GM12878 (cell line): ENCODE measurements around the gene MRPL2. TPM values are rescaled to one million over a fixed set of nuclear protein-coding genes. Genes with fewer than 3 reads are reported as not detected.

Experiments
- ATAC-seq: fragments of 200-7000 bp; cut with Tn5 transposase; 3 replicates; pipeline ENCODE4 v1.9.1; 2020; ENCODE audit warnings: mild to moderate bottlenecking, moderate library complexity
- BruUV-seq: library from RNA; stranded (reverse); fragments of 400-500 nt; replicated peaks from 2 replicates; lab custom pipeline; 2021; lab: Mats Ljungman, UMichigan
- CTCF ChIA-PET: fragments of 300-600 bp; sonication (Branson Sonifier 250); formaldehyde crosslinking; extraction: SDS; loops from one replicate; lab custom pipeline; 2021; ENCODE audit warnings: inconsistent platforms; lab: Yijun Ruan, JAX
- POLR2A ChIA-PET: fragments of 350-600 bp; formaldehyde crosslinking; extraction: SDS; loops from one replicate; lab custom pipeline; 2021; ENCODE audit warnings: inconsistent platforms; lab: Charles Lee
- RAD21 ChIA-PET: fragments of 300-600 bp; sonication (Branson Sonifier 250); formaldehyde crosslinking; loops from one replicate; lab custom pipeline; 2023; ENCODE audit warnings: antibody characterized with exemption; ENCODE audit not compliant: unreplicated experiment; lab: Charles Lee
- SMC1A ChIA-PET: fragments of 300-600 bp; sonication (Branson Sonifier 250); formaldehyde crosslinking; loops from one replicate; lab custom pipeline; 2023; ENCODE audit not compliant: unreplicated experiment, uncharacterized antibody; lab: Charles Lee
- DNase-seq: peaks from one replicate; pipeline ENCODE4 v3.0.0-alpha.2; 2011; ENCODE audit warnings: low read depth, low spot score
- FAIRE-seq: peaks from 3 replicates; lab custom pipeline; 2011; peaks lifted over from hg19 to GRCh38; lab: Jason Lieb, UNC
- H2AFZ ChIP-seq: 2 replicates; pipeline ENCODE4 v1.6.0; 2011; ENCODE audit warnings: low read depth, low read length, control low read depth; ENCODE audit not compliant: control insufficient read depth
- H3K27ac ChIP-seq: 2 replicates; pipeline ENCODE4 v1.5.1; 2011; ENCODE audit warnings: control low read depth; ENCODE audit not compliant: control insufficient read depth, insufficient read depth
- H3K27me3 ChIP-seq, 2 experiments: replicated peaks in 1 of 2; 2 replicates each; pipeline versions ENCODE4 v1.6.0 to v1.6.1; 2011; ENCODE audit warnings: low read length in 1 of 2; ENCODE audit not compliant: control insufficient read depth in 2 of 2, insufficient read depth in 2 of 2
- H3K36me3 ChIP-seq, 2 experiments: 2 replicates each; pipeline ENCODE4 v1.5.1; 2011; ENCODE audit warnings: low read length in 1 of 2; ENCODE audit not compliant: control insufficient read depth in 2 of 2, insufficient read depth in 2 of 2
- H3K4me1 ChIP-seq: 2 replicates; pipeline ENCODE4 v1.6.1; 2011; ENCODE audit warnings: mild to moderate bottlenecking, low read length, moderate library complexity, mixed read lengths; ENCODE audit not compliant: control insufficient read depth, insufficient read depth
- H3K4me2 ChIP-seq: 2 replicates; pipeline ENCODE4 v1.6.0; 2011; ENCODE audit warnings: control low read depth; ENCODE audit not compliant: control insufficient read depth, insufficient read depth
- H3K4me3 ChIP-seq: fragments of 200-600 bp; sonication (generic); 2 replicates; pipeline ENCODE4 v1.5.1; 2016
- H3K79me2 ChIP-seq: 2 replicates; pipeline ENCODE4 v1.6.0; 2011; ENCODE audit warnings: low read length; ENCODE audit not compliant: control insufficient read depth, insufficient read depth
- H3K9ac ChIP-seq: 2 replicates; pipeline ENCODE4 v1.8.0; 2011; ENCODE audit warnings: low read length, control low read depth, mixed read lengths; ENCODE audit not compliant: control insufficient read depth, insufficient read depth
- H3K9me3 ChIP-seq: replicated peaks from 3 replicates; pipeline ENCODE4 v1.5.1; 2011; ENCODE audit warnings: mild to moderate bottlenecking, low read length; ENCODE audit not compliant: control insufficient read depth, insufficient read depth
- H4K20me1 ChIP-seq: 2 replicates; pipeline ENCODE4 v1.6.0; 2011; ENCODE audit not compliant: control insufficient read depth, insufficient read depth
- ELK1 ChIP-seq: IDR thresholded peaks from 2 replicates; pipeline ENCODE4 v1.6.1; 2012; ENCODE audit warnings: low read depth, low read length, improper control_type of control experiment
- KLF5 ChIP-seq: fragments of 450-650 bp; IDR thresholded peaks from 2 replicates; pipeline ENCODE4 v1.6.1; 2014; ENCODE audit warnings: mild to moderate bottlenecking; ENCODE audit not compliant: partially characterized antibody
- NR2F1 ChIP-seq: fragments of 450-650 bp; conservative IDR thresholded peaks from 2 replicates; pipeline ENCODE4 v1.6.1; 2017; ENCODE audit warnings: mild to moderate bottlenecking
- REST ChIP-seq: IDR thresholded peaks from 2 replicates; pipeline ENCODE4 v1.6.1; 2012; ENCODE audit warnings: mild to moderate bottlenecking, low read depth, low read length
- WGBS: methylation state at CpG from one replicate; pipeline ENCODE4 v1.1.6; 2016; ENCODE audit warnings: low lambda C conversion rate; ENCODE audit not compliant: insufficient replicate concordance, insufficient coverage; ENCODE audit errors: missing lambda C conversion rate; 5-methylcytosine and 5-hydroxymethylcytosine counted together
- in situ Hi-C: fragments of 300-500 bp; cut with MboI; formaldehyde crosslinking; loops from 9 replicates; pipeline ENCODE4 v1.14.3; 2018; ENCODE audit warnings: mixed read lengths
- intact Hi-C: fragments of 100-400 bp; cut with micrococcal nuclease; formaldehyde crosslinking; loops from one replicate; pipeline ENCODE4 v1.14.2; 2022; ENCODE audit not compliant: unreplicated experiment
- polyA plus RNA-seq, 11 experiments: library from polyadenylated mRNA; depleted of rRNA in 4 of 11; unstranded in 6 of 11; stranded (reverse) in 5 of 11; fragments of >200 nt; fragmentation: Nextera tagmentation in 4 of 11; fragmentation: Illumina TruSeq in 1 of 11; extraction: Ambion mirVana in 4 of 11; extraction: Trizol in 1 of 11; gene quantifications; 1 replicate in 1 of 11; 2 replicates in 10 of 11; pipeline versions ENCODE4 v1.2.1 to v1.2.3, GENCODE V29; 2011 to 2016; ENCODE audit warnings: inconsistent platforms in 2 of 11, missing spikeins in 2 of 11, low read depth in 1 of 11
- total RNA-seq, 4 experiments: library from RNA; depleted of rRNA in 3 of 4; stranded (reverse); fragments of >200 nt in 3 of 4; fragmentation: Illumina TruSeq in 1 of 4; extraction: Trizol in 1 of 4; gene quantifications; 2 replicates each; pipeline versions ENCODE4 v1.2.1 to v1.2.3, GENCODE V29; 2013 to 2021

Gene MRPL2
- total and polyA plus RNA-seq, 10 of the 15 experiments (the other 5 are each of a cell fraction or from before 2014, with no cell fraction given): 29.7 to 125 (median 50.2) TPM

GRCh38 chr6:43070028-43070632 lies 10.9 kb upstream of the MRPL2 start (continued):
- TF ChIP-seq ELK1: no peak

DNA sequence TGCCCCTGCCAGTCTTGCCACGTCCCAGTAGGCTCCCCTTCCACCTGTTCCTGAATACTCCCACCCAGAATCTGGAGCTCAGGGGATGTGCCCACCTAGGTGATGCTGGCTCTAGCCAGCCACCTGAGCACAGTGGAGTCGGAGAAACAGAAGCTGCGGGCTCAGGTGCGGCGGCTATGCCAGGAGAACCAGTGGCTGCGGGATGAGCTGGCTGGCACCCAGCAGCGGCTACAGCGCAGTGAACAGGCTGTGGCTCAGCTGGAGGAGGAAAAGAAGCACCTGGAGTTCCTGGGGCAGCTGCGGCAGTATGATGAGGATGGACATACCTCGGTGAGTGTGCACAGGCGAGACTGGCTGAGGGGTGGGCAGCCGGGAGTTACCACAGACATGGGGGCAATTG lies 3.6 kb upstream of the MRPL2 start:
- no peaks in the 10 kb centered on the region for H3K36me3 ChIP-seq
- in situ Hi-C loops (no loop called here), intact Hi-C loops (no loop called here)
- no peak overlapping the region for H3K4me3 ChIP-seq
- H3K27ac ChIP-seq: no peak overlapping the region
- SMC1A ChIA-PET: interaction anchor here (1.4 kb wide), 1 partner anchor 81 kb away, joined by 4 read pairs; no protein-coding TSS in a partner anchor
- H3K9me3 ChIP-seq: no peaks in the 10 kb centered on the region
- H4K20me1 ChIP-seq: no peaks in the 10 kb centered on the region
- no peaks in the 10 kb centered on the region for H3K27me3 ChIP-seq
- CTCF ChIA-PET: no interaction called here
- FAIRE-seq (no peak), DNase-seq (no peak), ATAC-seq (no peak)
- no peak for TF ChIP-seq NR2F1
- no peak for TF ChIP-seq REST
- TF ChIP-seq KLF5: no peak
- no peak overlapping the region for H2AFZ ChIP-seq
- H3K79me2 ChIP-seq: peaks cover 14% of the 10 kb centered on the region
- no peak overlapping the region for H3K9ac ChIP-seq
- peaks cover 3% of the 10 kb centered on the region; the same call in 1 of the 2 replicates for H3K4me1 ChIP-seq
- H3K4me2 ChIP-seq: no peak overlapping the region
- POLR2A ChIA-PET: no interaction called here
- no TSS peak for BruUV-seq
- 76% methylated on average over 11 of the region's 12 CpGs for WGBS
- RAD21 ChIA-PET: interaction anchor here (0.7 kb wide), 1 partner anchor 81 kb away, joined by 3 read pairs; no protein-coding TSS in a partner anchor
